NCI-H2196 (cell line): ENCODE results near the gene GSK3B.
"Not testable (repeated sequence)": the region's sequence is repeated elsewhere in the genome, so short reads cannot be mapped to it uniquely, and the experiment has no call there.

ENCODE experiments used
- DNase-seq: peaks from one replicate; lab custom pipeline; 2025; ENCODE audit not compliant: unreplicated experiment; lab: John Stamatoyannopoulos, UW

The GSK3B gene

DNA sequence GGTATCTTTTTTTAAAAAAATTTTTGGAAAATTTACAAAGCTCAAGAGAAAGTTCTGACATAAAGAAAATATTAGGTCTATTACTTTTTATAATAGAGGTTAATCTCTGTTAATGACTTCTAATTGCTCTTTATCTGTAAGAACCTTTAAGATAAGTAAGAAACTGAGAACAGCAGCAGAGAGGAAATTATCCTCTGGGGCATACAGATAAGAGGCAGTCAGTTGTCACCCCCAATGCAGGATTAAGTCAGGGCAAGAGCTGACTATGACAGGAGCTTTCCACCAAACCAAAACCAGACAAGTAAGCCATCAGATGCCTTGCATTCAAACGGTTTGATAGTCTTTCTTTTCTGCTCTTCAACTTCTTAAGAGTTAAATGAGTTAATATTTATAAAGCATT is 149.0 kb downstream of the GSK3B start:
- DNase-seq, result no peak

- no peak for DNase-seq
Observed at GRCh38 chr3:119944091-119944490, 150.2 kb downstream of the GSK3B start.

DNA sequence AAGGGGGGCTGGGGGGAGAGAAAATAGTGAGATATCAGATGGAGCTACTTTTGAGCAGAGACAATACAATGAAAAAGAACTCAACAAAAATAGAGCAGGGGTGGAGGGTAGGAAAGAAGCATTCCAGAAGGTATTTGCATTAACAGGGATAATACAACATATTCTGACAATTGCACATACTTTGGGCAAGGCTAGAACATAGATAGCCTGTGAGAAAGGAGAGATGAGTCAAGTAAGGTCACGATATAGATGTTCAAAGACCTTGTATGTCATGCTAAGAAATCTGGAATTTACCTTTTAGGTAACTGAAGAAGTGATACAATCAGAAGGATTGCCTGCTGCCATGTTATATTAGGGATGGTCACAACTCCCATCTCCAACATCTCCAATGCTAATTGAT is 155.2 kb downstream of the GSK3B start:
- no peak for DNase-seq

DNA sequence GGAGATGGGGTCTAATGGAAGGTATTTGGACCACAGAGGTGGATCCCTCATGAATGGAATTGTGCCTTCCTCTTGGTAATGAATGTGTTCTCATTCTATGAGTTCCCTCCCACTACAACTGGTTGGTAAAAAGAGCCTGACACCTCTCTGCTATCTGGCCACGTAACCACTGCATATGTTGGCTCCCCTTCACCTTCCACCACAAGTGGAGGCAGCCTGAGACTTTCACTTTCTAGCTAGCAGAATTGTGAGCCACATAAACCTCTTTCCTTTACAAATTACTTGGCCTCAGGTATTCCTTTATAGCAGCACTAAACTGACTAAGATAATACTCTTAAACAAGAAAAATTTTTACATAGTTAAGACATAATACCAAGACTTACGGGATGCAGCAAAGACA is 157.0 kb downstream of the GSK3B start:
- no peak for DNase-seq

DNA sequence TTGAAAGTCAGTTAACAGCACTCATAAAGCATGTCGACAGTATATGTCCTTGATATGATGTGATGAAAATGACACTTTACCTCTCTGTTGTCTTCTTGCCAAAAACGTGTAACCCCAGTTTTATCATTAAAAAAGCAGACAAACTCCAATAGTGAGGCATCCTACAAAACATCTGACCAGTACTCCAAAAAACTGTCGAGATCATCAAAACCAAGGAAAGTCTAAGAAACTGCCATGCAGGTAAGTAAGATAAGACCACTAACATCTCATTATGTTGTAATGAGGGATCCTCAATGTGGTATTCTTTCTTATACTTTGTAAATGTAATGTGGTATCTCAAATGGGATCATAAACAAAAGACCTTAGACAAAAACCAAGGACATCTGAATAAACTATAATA is 160.0 kb downstream of the GSK3B start:
- DNase-seq, result no peak

DNA sequence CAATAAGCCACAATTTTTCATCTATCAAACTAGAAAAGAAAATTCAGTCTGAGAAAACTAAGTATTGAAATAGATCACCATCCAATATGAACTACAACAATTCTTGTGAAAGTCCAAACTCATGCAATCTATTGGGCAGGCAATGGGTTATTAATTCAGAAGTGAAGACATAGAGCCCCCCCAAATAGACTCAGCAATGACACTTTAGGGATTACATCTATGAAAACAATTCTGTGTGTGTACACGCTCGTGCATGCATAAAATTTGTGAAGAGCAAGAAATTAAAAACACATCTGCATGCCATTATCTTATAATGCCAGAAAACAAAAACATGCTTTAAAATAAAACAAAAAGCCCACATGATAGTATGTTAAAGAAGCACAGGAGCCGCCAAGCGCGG is 161.0 kb downstream of the GSK3B start:
- DNase-seq, result no peak

DNA sequence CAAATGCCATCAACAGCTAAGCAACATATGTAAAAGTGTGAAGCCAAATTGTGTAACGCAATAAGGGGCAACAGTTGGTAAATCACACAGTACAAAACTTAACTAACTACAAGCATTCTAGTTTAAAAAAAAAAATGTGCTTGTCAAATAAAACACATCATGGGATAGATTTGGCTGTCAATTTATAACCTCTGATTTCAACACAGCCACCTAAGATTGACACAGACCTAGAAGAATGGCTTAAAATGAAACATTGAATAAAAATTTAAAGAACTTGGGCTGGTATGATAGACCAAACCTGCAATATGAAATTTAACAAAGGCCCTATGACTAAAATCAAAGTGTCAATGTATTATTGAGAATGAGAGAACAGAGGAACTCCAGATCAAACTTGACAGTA is 164.0 kb downstream of the GSK3B start:
- no peak for DNase-seq

GRCh38 chr3:119927190-119927589 is 167.1 kb downstream of the GSK3B start:
- no peak for DNase-seq

GRCh38 chr3:119924111-119925094 is 169.8 kb downstream of the GSK3B start:
- no peak for DNase-seq

GRCh38 chr3:119918992-119919933 is 175.0 kb downstream of the GSK3B start:
- DNase-seq, result no peak

GRCh38 chr3:119913021-119913420 is 181.2 kb downstream of the GSK3B start:
- DNase-seq, result no peak

DNA sequence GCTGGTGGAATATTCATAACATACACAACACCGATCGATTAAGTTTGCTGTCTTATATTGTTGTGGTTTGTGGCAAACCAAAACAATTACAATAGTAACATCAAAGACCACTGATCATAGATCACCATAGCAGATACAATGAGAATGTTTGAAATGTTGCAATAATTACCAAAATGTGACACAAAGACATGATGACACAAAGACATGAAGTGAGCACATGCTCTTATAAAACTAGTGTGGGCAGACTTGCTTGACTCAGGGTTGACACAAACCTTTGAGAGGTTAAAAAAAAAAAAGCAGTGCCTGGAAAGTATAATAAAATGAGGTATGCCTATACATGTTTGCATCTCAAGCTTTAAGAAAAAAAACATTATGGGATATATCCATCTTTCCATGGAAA is 182.0 kb downstream of the GSK3B start:
- DNase-seq, result no peak

DNA sequence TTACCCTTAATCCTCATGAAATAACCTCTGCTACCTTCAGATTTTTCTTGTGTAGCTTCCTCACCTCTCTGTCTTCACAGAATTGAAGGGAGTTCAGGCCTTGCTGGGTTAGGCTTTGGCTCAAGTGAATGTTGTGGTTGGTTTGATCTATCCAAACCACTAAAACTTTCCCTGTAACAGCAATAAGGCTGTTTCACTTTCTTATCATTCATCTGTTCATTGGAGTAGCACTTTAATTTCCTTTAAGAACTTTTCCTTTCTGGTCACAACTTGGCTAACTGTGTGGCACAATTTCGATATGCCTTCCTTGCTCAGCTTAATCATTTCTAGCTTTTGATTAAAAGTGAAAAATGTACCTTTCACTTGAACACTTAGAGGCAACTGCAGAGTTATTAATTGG is 182.5 kb downstream of the GSK3B start:
- no peak for DNase-seq

DNA sequence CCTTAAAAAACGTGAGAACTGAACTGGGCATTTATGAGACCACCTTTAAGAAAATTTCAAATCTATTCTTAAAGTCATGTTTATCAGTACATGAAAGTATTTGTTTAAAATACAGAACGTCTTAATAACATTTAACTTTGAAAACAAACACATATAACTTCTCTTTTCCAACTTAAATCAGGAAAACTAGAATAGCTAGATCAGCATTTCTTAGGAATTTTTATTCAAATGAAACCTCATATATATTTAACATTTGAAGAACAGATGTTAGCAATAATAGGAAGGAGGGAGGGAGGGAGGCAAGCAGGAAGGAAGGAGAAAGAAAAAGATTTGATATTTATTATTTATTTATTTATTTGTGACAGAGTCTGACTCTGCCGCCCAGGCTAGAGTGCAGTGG is 192.2 kb downstream of the GSK3B start:
- no peak for DNase-seq

DNA sequence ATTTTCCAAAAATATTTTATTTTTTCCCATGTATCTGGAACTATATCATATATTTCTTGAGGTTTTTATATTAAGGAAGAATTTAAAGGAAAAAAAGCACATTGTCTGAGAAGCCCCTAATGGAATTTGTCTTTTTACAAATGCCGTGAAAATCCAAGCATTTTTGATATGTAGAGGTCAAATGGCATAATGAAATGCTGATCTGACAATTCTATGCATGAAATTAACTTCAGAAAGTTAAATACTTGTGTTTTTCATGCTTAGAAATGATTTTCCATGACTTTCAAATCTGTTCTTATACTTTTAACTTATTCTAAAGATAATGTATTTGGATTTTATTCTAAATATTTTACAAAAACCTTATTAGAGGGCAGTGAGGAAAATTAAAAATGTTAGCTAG is 193.1 kb downstream of the GSK3B start:
- no peak for DNase-seq

DNA sequence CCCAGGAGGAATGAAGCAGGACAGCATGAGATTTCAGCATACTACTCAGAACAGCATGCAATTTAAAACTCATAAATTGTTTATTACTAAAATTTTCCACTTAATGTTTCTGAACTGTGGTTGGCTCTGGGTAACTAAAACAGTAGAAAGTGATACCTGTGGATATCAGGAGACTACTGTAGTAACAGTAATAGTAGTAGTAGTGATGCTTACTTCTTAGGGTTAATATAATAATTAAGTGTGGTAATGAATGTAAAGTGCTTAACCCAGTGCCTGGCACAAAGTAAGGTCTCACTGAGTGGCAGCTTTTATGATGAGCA is 195.1 kb downstream of the GSK3B start:
- no peak for DNase-seq

DNA sequence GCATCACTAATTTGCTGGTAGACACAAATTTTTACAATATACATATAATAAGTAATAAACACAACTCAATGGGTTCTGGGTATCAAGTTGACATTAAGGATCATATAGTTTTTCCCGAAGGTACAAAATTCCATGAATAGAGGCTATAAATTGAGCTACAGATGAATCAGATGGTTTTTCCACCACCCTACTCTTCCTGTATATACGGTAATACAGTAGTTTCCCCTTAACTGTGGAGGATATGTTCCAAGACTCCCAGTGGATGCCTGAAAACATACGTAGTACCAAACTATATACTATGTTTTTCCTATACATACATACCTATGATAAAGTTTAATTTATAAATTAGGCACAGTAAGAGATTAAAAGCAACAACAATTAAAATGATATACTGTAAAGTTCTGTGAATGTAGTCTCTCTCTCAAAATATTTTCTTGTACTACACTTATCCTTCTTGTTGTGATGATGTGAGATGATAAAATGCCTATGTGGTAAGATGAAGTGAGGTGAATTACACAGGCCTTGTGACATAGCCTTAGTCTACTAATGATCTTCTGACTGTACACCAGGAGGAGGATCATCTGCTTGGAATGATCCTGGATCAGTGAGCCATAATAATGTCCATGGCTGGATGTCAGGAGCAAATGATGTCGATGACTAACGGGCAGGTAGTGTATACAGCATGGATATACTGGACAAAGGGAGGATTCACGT is 195.6 kb downstream of the GSK3B start:
- no peak for DNase-seq

- no peak for DNase-seq
Observed at GRCh38 chr3:119894195-119894594, 200.1 kb downstream of the GSK3B start.

- DNase-seq, result no peak
Observed at GRCh38 chr3:119893769-119894168, 200.5 kb downstream of the GSK3B start.

- peak; percentile 80 for DNase-seq
Observed at GRCh38 chr3:119891944-119892721, 202.1 kb downstream of the GSK3B start.

GRCh38 chr3:119888681-119889080 is 205.6 kb downstream of the GSK3B start:
- DNase-seq, result not testable (repeated sequence)
